HCT116 (cell line): ENCODE data around the gene CRYGA.
A peak's percentile ranks its signal among the peaks of the same experiment; 100 is the strongest.

ENCODE experiments used
- ATF3 ChIP-seq: IDR thresholded peaks from 2 replicates; pipeline ENCODE4 v1.6.1; 2012
- CBX3 ChIP-seq: IDR thresholded peaks from 2 replicates; pipeline ENCODE4 v1.6.1; 2012; ENCODE audit warnings: low read depth
- CTCF ChIP-seq, 3 experiments: fragments of 200-600 bp in 1 of 3; sonication (generic) in 1 of 3; IDR thresholded peaks in 2 of 3; conservative IDR thresholded peaks in 1 of 3; 2 replicates each; pipeline ENCODE4 v1.5.1; 2012 to 2017; ENCODE audit warnings: low read depth in 2 of 3, low read length in 2 of 3, antibody characterized with exemption in 1 of 3, borderline replicate concordance in 1 of 3, control low read depth in 1 of 3, mild to moderate bottlenecking in 1 of 3, mixed read lengths in 1 of 3, mixed run types in 1 of 3, moderate library complexity in 1 of 3; ENCODE audit not compliant: insufficient read depth in 1 of 3
- EZH2 ChIP-seq: fragments of 200-600 bp; sonication (generic); IDR thresholded peaks from 2 replicates; pipeline ENCODE4 v1.6.1; 2017; ENCODE audit warnings: antibody characterized with exemption, mixed run types
- EZH2phosphoT487 ChIP-seq: fragments of 200-600 bp; IDR thresholded peaks from 2 replicates; pipeline ENCODE4 v1.6.1; 2018; ENCODE audit warnings: antibody characterized with exemption, borderline replicate concordance
- POLR2A ChIP-seq: IDR thresholded peaks from 2 replicates; pipeline ENCODE4 v1.7.0; 2011; ENCODE audit warnings: borderline replicate concordance; ENCODE audit not compliant: insufficient read depth, insufficient read length; ENCODE audit errors: extremely low read depth
- POLR2AphosphoS5 ChIP-seq: IDR thresholded peaks from 2 replicates; pipeline ENCODE4 v1.6.1; 2011; ENCODE audit warnings: mild to moderate bottlenecking, low read depth, low read length, moderate library complexity
- SIN3A ChIP-seq: IDR thresholded peaks from 2 replicates; pipeline ENCODE4 v1.6.1; 2012; ENCODE audit warnings: low read depth
- TCF7L2 ChIP-seq: IDR thresholded peaks from 2 replicates; pipeline ENCODE4 v1.7.0; 2011; ENCODE audit warnings: borderline replicate concordance, inconsistent platforms; ENCODE audit not compliant: insufficient read depth, insufficient read length; ENCODE audit errors: extremely low read depth
- YY1 ChIP-seq: IDR thresholded peaks from 2 replicates; pipeline ENCODE4 v1.6.1; 2011; ENCODE audit warnings: low read length, low read depth, moderate library complexity, mild to moderate bottlenecking; ENCODE audit not compliant: insufficient replicate concordance; ENCODE audit errors: extremely low read depth
- ZBTB33 ChIP-seq: IDR thresholded peaks from 2 replicates; pipeline ENCODE4 v1.6.1; 2011; ENCODE audit warnings: mild to moderate bottlenecking, low read length, moderate library complexity; ENCODE audit not compliant: insufficient replicate concordance; ENCODE audit errors: extremely low read depth
- ZNF274 ChIP-seq: fragments of 200-500 bp; sonication (Bioruptor generic); IDR thresholded peaks from 2 replicates; pipeline ENCODE4 v1.6.1; 2014; ENCODE audit warnings: mild to moderate bottlenecking, low read depth, low read length, inconsistent platforms

- TF ChIP-seq CTCF (IDR thresholded peaks at IDR 0.05 in 2 of 3, conservative IDR thresholded peaks at IDR 0.05 in 1 of 3; ENCODE audit: borderline replicate concordance in 1 of 3, insufficient read depth in 1 of 3, low read depth in 2 of 3, low read length in 2 of 3) (peak in 2 of 3 experiments; percentile 42 to 52; a peak in 4 of 6 replicates), EZH2 (no peak), YY1 (no peak), POLR2A (no peak), SIN3A (no peak), TCF7L2 (no peak), CBX3 (no peak), ATF3 (no peak), ZNF274 (no peak), POLR2AphosphoS5 (no peak), ZBTB33 (no peak), EZH2phosphoT487 (no peak)
Measured at GRCh38 chr2:208148803-208149202, 14.6 kb downstream of the CRYGA start.
